HG03575 (cell line): Measurements from ENCODE around the gene FRMD4A.
"Not testable (repeated sequence)": the region's sequence is repeated elsewhere in the genome, so short reads cannot be mapped to it uniquely, and the experiment has no call there.

Source experiments
- ATAC-seq: cut with Tn5 transposase; IDR thresholded peaks from one replicate; pipeline ENCODE4 v1.9.1; 2021; ENCODE audit not compliant: unreplicated experiment, insufficient number of reproducible peaks, low FRiP score; ENCODE audit errors: extremely low read depth

The FRMD4A gene

GRCh38 chr10:14172336-14172950, 158.3 kb downstream of the FRMD4A start:
- ATAC-seq, result no peak

DNA sequence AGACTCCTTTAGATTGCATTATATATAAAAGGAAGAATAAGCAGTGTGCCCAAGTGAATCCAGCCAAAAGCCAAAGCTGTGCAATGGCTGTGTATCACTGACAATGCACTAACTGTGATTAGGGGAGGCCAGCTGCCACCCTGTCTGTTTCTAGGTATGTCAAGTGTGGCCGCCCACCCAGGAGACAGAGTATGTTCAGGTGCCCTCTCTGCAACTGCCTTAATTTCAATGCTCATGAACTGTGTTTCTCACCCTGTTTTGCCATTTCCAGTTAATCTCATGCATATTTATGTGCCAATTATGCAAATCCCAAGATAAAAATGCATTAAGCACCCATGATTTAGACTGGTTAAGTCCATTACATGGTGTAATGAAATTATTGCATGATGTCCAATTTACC, 159.4 kb downstream of the FRMD4A start:
- no peak for ATAC-seq

DNA sequence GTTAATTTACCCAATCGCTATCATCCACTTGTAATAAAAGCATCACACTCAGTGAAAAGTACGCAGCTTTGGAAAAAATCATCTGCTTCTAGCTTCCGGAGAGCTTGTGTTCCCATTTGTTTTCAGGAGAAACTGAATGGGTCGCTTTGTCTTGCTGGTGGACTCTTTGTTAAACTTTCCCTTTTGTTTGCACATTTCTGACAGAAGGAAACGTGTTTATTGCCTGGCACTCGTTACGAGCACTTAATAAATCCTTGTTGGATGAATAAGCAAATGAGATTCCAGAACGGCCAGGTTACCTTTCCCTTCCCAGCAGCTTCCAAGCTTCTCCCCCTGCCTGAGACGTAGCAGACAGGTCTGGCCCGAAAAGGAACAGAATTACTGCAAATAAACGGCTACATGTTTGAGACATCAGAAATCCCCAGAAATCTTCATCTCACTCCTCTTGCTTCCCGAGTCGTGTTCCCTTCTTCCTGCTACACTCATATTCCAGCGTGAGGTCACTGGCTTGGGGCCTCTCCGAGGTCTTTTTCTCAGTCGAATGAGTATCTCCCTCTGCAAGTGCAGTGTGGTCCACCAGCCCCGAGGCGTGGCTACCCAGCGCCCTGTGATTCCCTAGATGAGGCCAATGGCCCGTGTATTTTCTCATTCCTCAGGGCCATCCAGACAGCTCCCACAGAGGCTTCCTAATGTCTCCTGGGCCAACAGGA, 167.2 kb downstream of the FRMD4A start:
- no peak for ATAC-seq

DNA sequence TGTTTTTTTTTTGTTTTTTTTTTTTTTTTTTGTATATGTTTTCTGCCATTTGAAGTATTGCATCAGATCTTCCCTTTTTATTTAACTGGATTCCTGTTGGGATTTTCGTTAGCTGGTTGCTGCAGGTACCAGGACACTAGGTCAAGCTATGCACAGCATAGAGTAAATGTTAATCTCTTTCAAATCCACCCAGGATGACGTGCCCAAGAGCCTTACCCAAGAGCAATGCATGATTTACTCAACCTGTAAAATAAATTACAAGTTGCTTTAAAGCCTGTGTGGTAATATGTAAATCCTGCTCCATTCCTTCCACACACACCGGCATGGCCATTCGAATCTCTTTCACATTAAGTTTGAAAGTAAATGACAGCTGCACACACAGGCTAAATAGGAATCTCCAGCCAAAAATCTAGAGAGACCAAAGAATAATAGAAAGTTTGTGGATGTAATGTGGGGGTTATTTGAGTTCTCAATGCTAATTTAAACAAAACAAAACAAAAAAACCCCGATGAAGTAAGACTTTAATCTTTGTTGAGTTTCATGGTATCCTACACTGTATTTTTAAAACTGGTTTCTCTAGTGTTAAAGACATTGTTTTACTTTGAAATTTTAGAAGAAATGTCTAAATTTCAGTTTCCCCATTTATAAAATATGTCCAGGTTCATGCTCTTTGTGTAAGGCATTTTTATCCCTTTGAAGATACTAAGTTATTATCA, 167.9 kb downstream of the FRMD4A start:
- no peak for ATAC-seq

DNA sequence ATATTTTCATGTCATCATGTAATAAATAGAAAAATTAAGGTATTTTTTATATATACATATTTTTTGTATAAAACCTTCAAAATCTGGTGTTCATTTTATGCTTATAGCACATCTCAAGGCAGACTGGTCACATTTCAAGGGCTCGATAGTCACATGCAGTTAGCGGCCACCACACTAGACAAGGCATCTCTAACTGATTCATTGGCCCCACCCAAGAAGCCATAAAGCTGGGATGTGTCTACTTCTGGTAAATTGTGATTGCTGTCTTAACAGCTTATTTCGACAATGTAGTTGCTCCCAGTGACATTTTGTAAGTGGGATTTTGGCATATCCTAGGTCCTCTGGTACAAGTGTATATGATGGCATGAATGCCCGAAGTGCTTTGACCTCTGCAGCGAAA, 168.7 kb downstream of the FRMD4A start:
- no peak for ATAC-seq

GRCh38 chr10:14160299-14160698, 170.4 kb downstream of the FRMD4A start:
- ATAC-seq, result no peak

GRCh38 chr10:14158575-14158974, 172.1 kb downstream of the FRMD4A start:
- no peak for ATAC-seq

- no peak for ATAC-seq
Observed at GRCh38 chr10:14156104-14156503, 174.6 kb downstream of the FRMD4A start.

- ATAC-seq, result no peak
Observed at GRCh38 chr10:14153570-14154055, 177.1 kb downstream of the FRMD4A start.

GRCh38 chr10:14151571-14151970, 179.2 kb downstream of the FRMD4A start:
- no peak for ATAC-seq

DNA sequence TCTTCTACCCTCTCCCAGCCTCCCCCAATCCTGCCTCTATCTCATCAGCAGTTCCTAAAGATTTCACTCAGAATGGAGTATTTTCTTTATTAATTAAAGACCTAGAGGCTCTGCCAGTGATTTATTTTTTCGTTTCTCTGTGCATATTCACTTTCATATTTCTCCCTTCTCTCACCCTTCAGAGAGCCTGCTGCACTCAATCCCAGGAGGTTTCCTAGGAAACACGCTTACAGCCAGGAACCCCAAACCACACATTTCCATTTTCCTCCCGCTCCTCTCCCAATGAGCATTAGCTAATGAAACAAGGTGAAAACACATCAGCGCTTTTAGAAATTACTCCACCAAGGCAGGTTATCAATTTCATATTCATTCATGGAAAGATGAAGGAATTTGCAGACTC, 180.2 kb downstream of the FRMD4A start:
- ATAC-seq, result no peak

DNA sequence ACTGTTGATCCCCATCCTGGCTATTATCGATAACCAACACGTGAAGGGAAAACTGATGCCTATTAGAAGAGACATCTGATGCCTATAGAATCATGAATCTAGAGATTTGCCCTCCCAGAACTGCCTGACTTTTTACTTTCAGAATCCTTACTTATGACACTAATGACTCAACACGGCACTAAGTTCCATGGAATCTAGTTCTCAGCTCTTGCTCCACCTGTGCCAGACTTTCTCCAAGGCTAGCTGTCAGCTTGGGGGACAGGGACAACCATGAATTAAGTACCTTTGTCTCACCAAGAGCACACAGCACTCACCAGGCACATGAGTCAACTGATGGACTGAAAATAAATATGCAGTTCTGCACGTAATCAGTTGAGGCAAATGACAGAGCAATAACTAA, 184.2 kb downstream of the FRMD4A start:
- no peak for ATAC-seq

DNA sequence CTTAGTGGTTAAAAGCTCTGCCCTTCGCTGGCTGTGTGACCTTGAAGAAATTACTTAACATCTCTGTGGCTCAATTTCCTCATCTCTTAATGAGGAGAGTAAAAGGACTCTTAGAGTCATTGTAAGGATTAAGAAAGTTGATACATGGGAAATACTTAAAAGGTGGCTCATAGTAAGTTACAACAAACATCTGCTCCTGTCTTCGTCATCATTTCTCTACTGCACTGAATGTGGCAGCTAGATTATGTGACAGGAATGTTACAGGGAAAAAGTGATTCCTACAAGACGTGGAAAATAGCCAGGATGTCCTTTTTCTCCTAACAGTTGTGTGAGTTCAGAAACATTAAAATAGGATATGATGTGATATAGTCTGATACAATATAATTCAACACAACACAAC, 184.7 kb downstream of the FRMD4A start:
- no peak for ATAC-seq

DNA sequence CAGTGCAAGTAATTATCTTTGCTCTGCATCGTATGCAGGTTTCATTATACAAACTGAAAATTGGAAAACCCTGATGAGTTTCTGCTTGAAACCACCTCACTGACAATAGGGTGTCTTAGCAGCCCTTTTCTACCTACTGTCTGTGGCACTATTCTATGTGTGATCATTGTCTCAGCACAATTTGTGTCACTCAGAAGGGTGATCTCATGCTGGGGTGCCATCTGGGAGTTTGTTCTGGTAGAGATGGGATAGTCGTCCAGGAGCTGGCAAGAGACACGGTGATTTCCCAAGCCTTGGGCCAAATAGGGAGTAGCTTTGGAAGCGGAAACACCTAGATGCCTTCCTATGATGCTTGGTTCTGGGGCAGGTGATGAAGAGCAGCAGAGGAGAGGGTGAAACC, 186.3 kb downstream of the FRMD4A start:
- no peak for ATAC-seq

- ATAC-seq, result no peak
Observed at GRCh38 chr10:14142606-14143250, 188.0 kb downstream of the FRMD4A start.

DNA sequence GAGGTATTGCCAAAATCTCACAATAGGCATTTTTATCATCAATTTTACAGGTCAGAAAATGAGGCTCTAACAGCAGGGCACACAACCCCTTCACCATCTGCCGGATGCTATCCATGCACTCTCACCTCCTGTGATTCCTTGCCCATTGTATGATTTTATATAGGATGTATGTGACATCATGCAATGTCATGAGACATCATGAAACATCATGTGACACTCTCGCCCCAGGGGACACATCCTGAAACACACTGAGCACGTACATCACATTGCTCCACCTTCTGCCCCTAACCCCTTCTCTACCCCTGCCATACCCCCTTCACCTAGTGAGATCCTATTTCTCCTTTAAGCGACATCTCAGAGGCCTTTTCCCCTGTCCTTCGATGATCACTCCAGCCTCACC, 189.4 kb downstream of the FRMD4A start:
- no peak for ATAC-seq

- no peak for ATAC-seq
Observed at GRCh38 chr10:14137391-14137790, 193.3 kb downstream of the FRMD4A start.

DNA sequence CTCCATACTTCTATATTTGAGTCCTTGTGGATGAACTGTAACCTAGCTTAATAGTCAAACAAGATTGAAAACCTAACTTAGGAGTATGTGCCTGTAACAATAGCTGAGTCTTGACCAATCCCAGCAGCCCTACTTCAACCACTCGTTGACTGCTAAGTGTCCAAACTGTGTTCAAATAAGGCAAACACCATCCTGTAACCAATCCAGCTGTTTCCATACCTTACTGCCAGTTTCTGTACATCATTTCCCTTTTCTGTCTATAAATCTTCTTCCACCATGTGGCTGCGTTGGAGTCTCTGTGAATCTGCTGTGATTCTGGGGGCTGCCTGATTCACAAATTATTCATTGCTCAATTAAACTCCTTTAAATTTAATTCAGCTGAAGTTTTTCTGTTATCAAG, 195.5 kb downstream of the FRMD4A start:
- ATAC-seq, result not testable (repeated sequence)

DNA sequence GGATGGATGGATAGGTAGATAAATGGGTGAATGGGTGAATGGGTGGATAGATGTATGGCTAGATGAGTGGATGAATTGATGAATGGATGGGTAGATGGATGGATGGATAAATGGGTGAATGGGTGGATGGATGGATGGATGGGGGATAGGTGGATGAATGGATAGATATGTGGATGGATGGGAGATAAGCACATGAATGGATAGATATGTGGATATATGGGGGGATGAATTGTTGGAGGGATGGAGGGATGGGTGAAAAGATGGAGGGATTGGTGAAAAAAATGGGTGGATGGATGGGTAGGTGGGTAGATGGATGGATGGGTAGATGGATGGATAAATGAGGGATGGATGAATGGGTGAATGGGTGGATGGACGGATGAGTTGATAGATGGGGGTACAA, 196.4 kb downstream of the FRMD4A start:
- ATAC-seq, result no peak
